SK-MEL-5 (cell line): ENCODE data around the gene ZDHHC11. TPM values are rescaled to one million over a fixed set of nuclear protein-coding genes. Genes with fewer than 3 reads are reported as not detected.
"Not testable (repeated sequence)": the region's sequence is repeated elsewhere in the genome, so short reads cannot be mapped to it uniquely, and the experiment has no call there.

ENCODE experiments used
- DNase-seq: peaks from one replicate; pipeline ENCODE4 v3.0.0-alpha.2; 2016; ENCODE audit warnings: low read depth, low spot score
- in situ Hi-C: cut with HindIII; loops from 2 replicates; pipeline ENCODE4 v1.10.0; 2016; ENCODE audit warnings: low sequenced_read_pairs, high pct_unique_total_duplicates, low pct_unique_long_range_greater_than_20kb
- total RNA-seq: library from RNA; depleted of rRNA; stranded (reverse); fragments of >200 nt; shearing (Covaris generic); gene quantifications from 2 replicates; pipeline ENCODE4 v1.2.3, GENCODE V29; 2014

ZDHHC11 gene
- total RNA-seq, 1 experiment from 2014 or later, result 15.7 TPM

GRCh38 chr5:840118-840973, 10.4 kb downstream of the ZDHHC11 start:
- DNase-seq, in situ Hi-C loops: not testable (repeated sequence)

- in situ Hi-C loops, DNase-seq: not testable (repeated sequence)
Observed at GRCh38 chr5:838431-838851, 12.3 kb downstream of the ZDHHC11 start.

GRCh38 chr5:837621-838121, 13.1 kb downstream of the ZDHHC11 start:
- in situ Hi-C loops, DNase-seq: not testable (repeated sequence)

GRCh38 chr5:835933-836612, 14.7 kb downstream of the ZDHHC11 start:
- DNase-seq, in situ Hi-C loops: not testable (repeated sequence)

- in situ Hi-C loops, DNase-seq: not testable (repeated sequence)
Observed at GRCh38 chr5:834013-834412, 16.8 kb downstream of the ZDHHC11 start.

- in situ Hi-C loops, result not testable (repeated sequence)
Observed at GRCh38 chr5:828194-828593, 22.6 kb downstream of the ZDHHC11 start.

GRCh38 chr5:825544-825943, 25.2 kb downstream of the ZDHHC11 start:
- DNase-seq, in situ Hi-C loops: not testable (repeated sequence)

More at GRCh38 chr5:828194-828593, 22.6 kb downstream of the ZDHHC11 start:
- DNase-seq, result not testable (repeated sequence)

GRCh38 chr5:821504-821903, 29.3 kb downstream of the ZDHHC11 start:
- in situ Hi-C loops, result no loop called here
- DNase-seq, result no peak

GRCh38 chr5:820245-820644, 30.5 kb downstream of the ZDHHC11 start:
- in situ Hi-C loops, result no loop called here
- no peak for DNase-seq

GRCh38 chr5:819078-819477, 31.7 kb downstream of the ZDHHC11 start:
- no peak for DNase-seq
- in situ Hi-C loops, result no loop called here

GRCh38 chr5:816176-816575, 34.6 kb downstream of the ZDHHC11 start:
- in situ Hi-C loops, result no loop called here
- no peak for DNase-seq

- DNase-seq, result no peak
- in situ Hi-C loops, result no loop called here
Observed at GRCh38 chr5:815449-815848, 35.3 kb downstream of the ZDHHC11 start.

GRCh38 chr5:813575-813974, 37.2 kb downstream of the ZDHHC11 start:
- in situ Hi-C loops, DNase-seq: not testable (repeated sequence)

- DNase-seq, in situ Hi-C loops: not testable (repeated sequence)
Observed at GRCh38 chr5:811384-811783, 39.4 kb downstream of the ZDHHC11 start.

- DNase-seq, in situ Hi-C loops: not testable (repeated sequence)
Observed at GRCh38 chr5:807719-808514, 42.9 kb downstream of the ZDHHC11 start.

- DNase-seq, result no peak
- in situ Hi-C loops, result no loop called here
Observed at GRCh38 chr5:801472-801871, 49.3 kb downstream of the ZDHHC11 start.

GRCh38 chr5:801055-801454, 49.7 kb downstream of the ZDHHC11 start:
- in situ Hi-C loops, DNase-seq: not testable (repeated sequence)
